GM20000 (cell line): Measurements from ENCODE around the gene SOX8.

Experiments used
- DNase-seq: peaks from one replicate; pipeline ENCODE4 v3.0.0; 2012; ENCODE audit warnings: low spot score
- CTCF ChIP-seq: IDR thresholded peaks from 2 replicates; pipeline ENCODE4 v1.5.1; 2012; ENCODE audit warnings: mild to moderate bottlenecking, control low read depth; ENCODE audit errors: extremely low read depth, missing control alignments

SOX8 gene

GRCh38 chr16:970386-970765 is 11.2 kb upstream of the SOX8 start:
- DNase-seq = no peak
- TF ChIP-seq CTCF = no peak

GRCh38 chr16:970766-971581 is 10.6 kb upstream of the SOX8 start, which contains the start of gene LMF1:
Gene LMF1, minus strand, starts transcription at chr16:970984. Its CDS starts 4 bp downstream, at chr16:970980.
- no peak for TF ChIP-seq CTCF
- peak; percentile 100 for DNase-seq

GRCh38 chr16:971582-971905 is 10.0 kb upstream of the SOX8 start:
- DNase-seq = no peak
- TF ChIP-seq CTCF = no peak

- no peak for TF ChIP-seq CTCF
- DNase-seq = no peak
Measured at GRCh38 chr16:971981-972315, 9.6 kb upstream of the SOX8 start.

- no peak for DNase-seq
- no peak for TF ChIP-seq CTCF
Measured at GRCh38 chr16:972316-973002, 9.1 kb upstream of the SOX8 start.

- DNase-seq = no peak
- no peak for TF ChIP-seq CTCF
Measured at GRCh38 chr16:973366-973765, 8.2 kb upstream of the SOX8 start.

GRCh38 chr16:974001-974601 is 7.5 kb upstream of the SOX8 start:
- no peak for DNase-seq

More at GRCh38 chr16:974001-974601, 7.5 kb upstream of the SOX8 start:
- no peak for TF ChIP-seq CTCF
